ENCODE results near the gene TVP23C. TPM values are rescaled to one million over a fixed set of nuclear protein-coding genes. Genes with fewer than 3 reads are reported as not detected.
A peak's percentile ranks its signal among the peaks of the same experiment; 100 is the strongest.

TVP23C gene
- total and polyA plus RNA-seq, 2 experiments from 2014 or later: 10.4 to 31.7 TPM

DNA sequence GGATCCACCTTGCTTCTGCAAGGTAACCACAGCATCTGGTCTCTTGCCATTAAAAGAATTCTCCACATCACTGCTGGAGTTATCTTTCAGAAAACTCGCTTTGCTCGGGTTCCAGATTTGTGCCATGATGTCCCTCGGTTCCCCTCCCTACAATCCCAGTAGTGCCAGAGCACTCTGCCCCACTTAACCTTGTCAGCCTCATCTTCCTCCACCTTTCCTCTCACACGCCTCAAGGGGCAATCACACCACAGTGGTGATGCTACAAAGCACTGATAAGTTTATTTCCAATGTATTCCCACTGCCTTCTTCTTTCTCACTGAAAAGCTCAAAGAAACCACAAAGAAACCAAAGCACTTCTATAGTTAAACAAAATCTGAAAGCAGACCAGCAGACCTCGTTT, 84.4 kb downstream of the TVP23C start:
- peaks cover 4% of the 10 kb centered on the region for H3K27me3 Mint-ChIP-seq (ENCODE audit: insufficient read depth, low read depth, poor library complexity)
- Histone ChIP-seq H3K27ac (ENCODE audit: low read depth) (peak overlapping the region; percentile 19; the same call in 1 of the 2 replicates), H4K20me1 (replicated peaks; ENCODE audit: insufficient read depth) (no peaks in the 10 kb centered on the region), H3K27me3 (ENCODE audit: insufficient read depth) (no peaks in the 10 kb centered on the region), H3K4me3 (no peak overlapping the region), H3F3A (replicated peaks; ENCODE audit: low read depth) (no peaks in the 10 kb centered on the region), H3K4me2 (no peak overlapping the region), H3K79me2 (replicated peaks; ENCODE audit: insufficient read depth) (no peaks in the 10 kb centered on the region), H3K4me1 (ENCODE audit: insufficient read depth) (no peaks in the 10 kb centered on the region), H2AFZ (no peak overlapping the region), H3K9me2 (ENCODE audit: insufficient read depth) (no peaks in the 10 kb centered on the region), H3K36me3 (ENCODE audit: insufficient read depth) (no peaks in the 10 kb centered on the region)
- DNase-seq (ENCODE audit: low spot score): no peak
- no peaks in the 10 kb centered on the region for H3K9me3 Mint-ChIP-seq
- no peak overlapping the region for H3K4me3 Mint-ChIP-seq
- H3K4me1 Mint-ChIP-seq: peaks cover 2% of the 10 kb centered on the region; the same call in 1 of the 3 replicates
- peaks cover 8% of the 10 kb centered on the region; the same call in 2 of the 3 replicates for H3K36me3 Mint-ChIP-seq (ENCODE audit: low read depth)
- TF ChIP-seq STAT1 (IDR thresholded peaks at IDR 0.05; ENCODE audit: unreplicated experiment) (no peak), JUNB (IDR thresholded peaks at IDR 0.05; ENCODE audit: unreplicated experiment) (no peak), NANOG (IDR thresholded peaks at IDR 0.05; ENCODE audit: borderline replicate concordance) (no peak), EZH2phosphoT487 (IDR thresholded peaks at IDR 0.05; ENCODE audit: unreplicated experiment) (no peak), POLR2AphosphoS5 (IDR thresholded peaks at IDR 0.05; ENCODE audit: low read depth) (no peak), CREB1 (CRISPR knock-in tag; IDR thresholded peaks at IDR 0.05; ENCODE audit: low read depth) (no peak), ZNF331 (CRISPR knock-in tag; IDR thresholded peaks at IDR 0.05; ENCODE audit: low read depth) (no peak), EZH2 (IDR thresholded peaks at IDR 0.05; ENCODE audit: low read depth, unreplicated experiment) (no peak)
- TF ChIP-seq, protein P1, sequence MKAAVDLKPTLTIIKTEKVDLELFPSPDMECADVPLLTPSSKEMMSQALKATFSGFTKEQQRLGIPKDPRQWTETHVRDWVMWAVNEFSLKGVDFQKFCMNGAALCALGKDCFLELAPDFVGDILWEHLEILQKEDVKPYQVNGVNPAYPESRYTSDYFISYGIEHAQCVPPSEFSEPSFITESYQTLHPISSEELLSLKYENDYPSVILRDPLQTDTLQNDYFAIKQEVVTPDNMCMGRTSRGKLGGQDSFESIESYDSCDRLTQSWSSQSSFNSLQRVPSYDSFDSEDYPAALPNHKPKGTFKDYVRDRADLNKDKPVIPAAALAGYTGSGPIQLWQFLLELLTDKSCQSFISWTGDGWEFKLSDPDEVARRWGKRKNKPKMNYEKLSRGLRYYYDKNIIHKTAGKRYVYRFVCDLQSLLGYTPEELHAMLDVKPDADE (IDR thresholded peaks at IDR 0.05): no peak
- TF ChIP-seq, protein P2, sequence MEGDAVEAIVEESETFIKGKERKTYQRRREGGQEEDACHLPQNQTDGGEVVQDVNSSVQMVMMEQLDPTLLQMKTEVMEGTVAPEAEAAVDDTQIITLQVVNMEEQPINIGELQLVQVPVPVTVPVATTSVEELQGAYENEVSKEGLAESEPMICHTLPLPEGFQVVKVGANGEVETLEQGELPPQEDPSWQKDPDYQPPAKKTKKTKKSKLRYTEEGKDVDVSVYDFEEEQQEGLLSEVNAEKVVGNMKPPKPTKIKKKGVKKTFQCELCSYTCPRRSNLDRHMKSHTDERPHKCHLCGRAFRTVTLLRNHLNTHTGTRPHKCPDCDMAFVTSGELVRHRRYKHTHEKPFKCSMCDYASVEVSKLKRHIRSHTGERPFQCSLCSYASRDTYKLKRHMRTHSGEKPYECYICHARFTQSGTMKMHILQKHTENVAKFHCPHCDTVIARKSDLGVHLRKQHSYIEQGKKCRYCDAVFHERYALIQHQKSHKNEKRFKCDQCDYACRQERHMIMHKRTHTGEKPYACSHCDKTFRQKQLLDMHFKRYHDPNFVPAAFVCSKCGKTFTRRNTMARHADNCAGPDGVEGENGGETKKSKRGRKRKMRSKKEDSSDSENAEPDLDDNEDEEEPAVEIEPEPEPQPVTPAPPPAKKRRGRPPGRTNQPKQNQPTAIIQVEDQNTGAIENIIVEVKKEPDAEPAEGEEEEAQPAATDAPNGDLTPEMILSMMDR (conservative IDR thresholded peaks at IDR 0.05; ENCODE audit: low read depth in 2 of 2): no peak
- TF ChIP-seq, protein P3, sequence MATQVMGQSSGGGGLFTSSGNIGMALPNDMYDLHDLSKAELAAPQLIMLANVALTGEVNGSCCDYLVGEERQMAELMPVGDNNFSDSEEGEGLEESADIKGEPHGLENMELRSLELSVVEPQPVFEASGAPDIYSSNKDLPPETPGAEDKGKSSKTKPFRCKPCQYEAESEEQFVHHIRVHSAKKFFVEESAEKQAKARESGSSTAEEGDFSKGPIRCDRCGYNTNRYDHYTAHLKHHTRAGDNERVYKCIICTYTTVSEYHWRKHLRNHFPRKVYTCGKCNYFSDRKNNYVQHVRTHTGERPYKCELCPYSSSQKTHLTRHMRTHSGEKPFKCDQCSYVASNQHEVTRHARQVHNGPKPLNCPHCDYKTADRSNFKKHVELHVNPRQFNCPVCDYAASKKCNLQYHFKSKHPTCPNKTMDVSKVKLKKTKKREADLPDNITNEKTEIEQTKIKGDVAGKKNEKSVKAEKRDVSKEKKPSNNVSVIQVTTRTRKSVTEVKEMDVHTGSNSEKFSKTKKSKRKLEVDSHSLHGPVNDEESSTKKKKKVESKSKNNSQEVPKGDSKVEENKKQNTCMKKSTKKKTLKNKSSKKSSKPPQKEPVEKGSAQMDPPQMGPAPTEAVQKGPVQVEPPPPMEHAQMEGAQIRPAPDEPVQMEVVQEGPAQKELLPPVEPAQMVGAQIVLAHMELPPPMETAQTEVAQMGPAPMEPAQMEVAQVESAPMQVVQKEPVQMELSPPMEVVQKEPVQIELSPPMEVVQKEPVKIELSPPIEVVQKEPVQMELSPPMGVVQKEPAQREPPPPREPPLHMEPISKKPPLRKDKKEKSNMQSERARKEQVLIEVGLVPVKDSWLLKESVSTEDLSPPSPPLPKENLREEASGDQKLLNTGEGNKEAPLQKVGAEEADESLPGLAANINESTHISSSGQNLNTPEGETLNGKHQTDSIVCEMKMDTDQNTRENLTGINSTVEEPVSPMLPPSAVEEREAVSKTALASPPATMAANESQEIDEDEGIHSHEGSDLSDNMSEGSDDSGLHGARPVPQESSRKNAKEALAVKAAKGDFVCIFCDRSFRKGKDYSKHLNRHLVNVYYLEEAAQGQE (IDR thresholded peaks at IDR 0.05; ENCODE audit: unreplicated experiment): no peak
- no peak for ATAC-seq
- H3K27ac Mint-ChIP-seq: no peak overlapping the region
